Activated CD4-positive, alpha-beta T cell treated with anti-CD3 and anti-CD28 coated beads for 48 hours (primary cell): Measurements from ENCODE around the gene PTBP3.
"Not testable (repeated sequence)": the region's sequence is repeated elsewhere in the genome, so short reads cannot be mapped to it uniquely, and the experiment has no call there.

Experiments used
- DNase-seq: peaks from one replicate; pipeline ENCODE4 v3.0.0-alpha.2; 2020

PTBP3 gene

DNA sequence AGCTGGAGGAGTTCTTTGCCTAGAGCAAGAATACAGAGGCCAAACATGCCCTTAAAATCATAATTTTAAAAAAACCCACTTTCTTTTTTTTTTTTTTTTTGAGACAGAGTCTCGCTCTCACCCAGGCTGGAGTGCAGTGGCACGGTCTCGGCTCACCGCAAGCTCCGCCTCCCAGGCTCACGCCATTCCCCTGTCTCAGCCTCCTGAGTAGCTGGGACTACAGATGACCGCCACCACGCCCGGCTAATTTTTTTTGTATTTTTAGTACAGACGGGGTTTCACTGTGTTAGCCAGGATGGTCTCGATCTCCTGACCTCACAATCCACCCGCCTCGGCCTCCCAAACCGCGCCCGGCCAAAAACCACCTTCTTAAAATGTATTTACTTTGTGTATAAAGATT is 66.3 kb downstream of the PTBP3 start:
- DNase-seq: not testable (repeated sequence)

DNA sequence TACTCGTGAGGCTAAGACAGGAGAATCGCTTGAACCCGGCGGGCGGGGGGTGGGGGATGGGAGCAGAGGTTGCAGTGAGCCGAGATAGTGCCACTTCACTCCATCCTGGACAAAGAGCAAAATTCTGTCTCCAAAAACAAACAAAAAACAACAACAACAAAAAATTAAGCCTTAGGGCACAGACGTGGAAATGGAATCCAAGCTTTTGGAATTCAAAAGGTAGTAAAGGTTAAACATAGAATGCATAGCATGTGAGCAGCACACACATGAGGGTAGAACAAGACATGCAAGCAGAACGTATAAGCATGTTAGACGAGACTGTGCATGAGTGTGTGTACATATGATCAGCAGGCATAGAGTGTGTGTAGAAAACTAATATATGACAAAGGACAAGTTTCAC is 68.0 kb downstream of the PTBP3 start:
- DNase-seq: no peak

DNA sequence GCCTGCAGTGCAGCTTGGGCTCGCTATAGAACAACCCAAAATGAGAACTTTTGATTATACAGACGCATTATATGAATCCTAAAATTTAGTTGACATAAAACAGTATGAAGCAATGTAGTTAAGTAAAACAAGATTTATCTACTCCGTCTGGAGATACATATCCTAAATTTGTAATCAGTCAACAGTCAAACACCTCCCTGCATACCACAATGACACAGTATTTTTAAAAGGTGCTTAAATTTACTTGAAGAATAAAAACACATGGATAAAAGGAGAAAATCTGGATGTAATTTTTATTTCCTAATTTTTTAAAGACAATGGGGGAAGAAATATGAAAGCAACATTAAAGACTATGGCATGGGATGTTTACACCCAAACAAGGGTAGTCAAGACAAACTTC is 70.8 kb downstream of the PTBP3 start:
- no peak for DNase-seq

DNA sequence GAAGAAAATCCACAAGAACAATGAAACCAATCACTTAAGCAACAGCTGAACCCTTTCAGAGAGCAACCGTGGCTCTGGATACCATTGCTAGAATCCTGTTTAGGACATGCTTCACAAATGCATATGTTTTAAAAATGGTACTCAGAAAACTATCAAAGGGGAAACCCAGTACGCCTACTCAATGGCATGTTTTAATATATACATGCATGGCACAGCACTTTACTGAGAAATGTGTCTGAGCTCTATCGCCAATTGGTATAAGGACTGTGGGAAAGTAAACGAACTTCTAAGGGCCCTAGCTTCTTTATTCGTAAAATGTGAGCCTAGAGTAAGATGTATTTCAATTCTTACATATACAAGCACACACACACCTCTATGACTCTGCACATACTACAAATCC is 72.3 kb downstream of the PTBP3 start:
- DNase-seq: no peak

DNA sequence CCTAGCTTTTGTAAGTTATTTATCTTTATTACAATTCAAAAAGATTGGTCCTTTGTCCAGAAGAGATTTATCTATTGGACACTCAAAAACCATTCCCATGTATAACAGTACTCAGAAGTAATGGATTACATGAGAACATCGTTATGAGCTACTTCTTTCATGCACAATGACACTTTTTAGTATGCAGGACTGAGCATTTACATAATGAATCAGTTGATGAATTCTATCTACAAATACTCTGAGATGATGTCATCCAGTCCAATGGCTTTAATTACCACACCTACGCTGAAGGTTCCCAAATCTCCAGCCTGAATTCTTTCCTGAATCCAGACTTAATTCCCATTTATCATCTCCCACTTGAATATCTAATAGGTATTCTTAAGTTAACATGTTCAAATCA is 75.3 kb downstream of the PTBP3 start:
- no peak for DNase-seq

DNA sequence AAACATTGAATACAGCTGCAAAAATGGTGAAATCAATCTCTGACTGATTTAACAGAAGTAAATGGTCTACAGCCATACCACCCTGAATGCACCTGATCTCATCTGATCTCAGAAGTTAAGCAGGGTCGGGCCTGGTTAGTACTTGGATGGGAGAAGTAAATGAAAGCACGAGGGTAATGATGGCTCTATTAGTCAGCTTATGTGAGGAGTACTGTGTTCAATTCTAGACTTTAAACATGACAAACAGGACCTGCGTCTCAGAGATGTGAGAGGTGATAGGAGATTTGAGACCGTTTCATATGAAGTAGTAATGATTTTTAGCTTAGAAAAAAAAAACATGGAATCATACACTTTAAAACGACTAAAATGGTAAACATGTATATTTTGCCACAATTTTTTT is 81.2 kb downstream of the PTBP3 start:
- peak; percentile 24 for DNase-seq

DNA sequence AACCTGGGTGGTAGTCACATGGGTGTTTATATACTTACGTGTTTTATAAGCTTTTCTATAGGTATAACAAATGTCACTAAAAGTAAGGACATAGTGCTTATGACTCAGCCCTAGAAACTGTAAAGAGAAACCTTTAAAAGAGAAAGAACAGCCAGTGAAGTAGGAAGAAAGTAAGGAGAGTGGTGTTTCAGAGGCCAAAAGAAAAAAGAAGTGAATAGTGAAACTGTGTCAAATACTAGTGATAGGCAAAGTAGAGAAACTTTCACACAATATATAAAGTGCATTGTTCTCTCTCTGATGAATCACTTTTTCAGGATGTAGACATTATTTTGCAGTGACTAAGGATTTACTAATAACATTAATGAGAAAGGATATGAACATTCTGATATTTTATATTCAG is 84.1 kb downstream of the PTBP3 start:
- no peak for DNase-seq

DNA sequence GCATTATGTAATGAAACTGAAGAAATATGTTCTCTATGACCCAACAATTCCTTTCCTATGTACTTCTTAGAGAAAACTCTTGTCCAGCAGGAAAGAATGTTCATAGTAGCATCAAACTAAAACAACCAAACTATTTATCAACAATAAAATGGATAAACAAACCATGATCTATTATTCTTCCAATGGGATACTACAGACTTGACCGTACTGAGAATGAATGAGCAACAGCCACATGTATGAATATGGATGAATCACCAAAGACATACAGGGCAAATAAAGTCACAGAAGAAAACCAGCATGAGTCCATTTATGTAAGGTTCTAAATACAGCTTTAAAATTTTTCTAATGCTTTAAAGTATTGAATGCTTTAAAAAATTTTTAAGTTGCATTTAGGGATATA is 84.7 kb downstream of the PTBP3 start:
- no peak for DNase-seq

DNA sequence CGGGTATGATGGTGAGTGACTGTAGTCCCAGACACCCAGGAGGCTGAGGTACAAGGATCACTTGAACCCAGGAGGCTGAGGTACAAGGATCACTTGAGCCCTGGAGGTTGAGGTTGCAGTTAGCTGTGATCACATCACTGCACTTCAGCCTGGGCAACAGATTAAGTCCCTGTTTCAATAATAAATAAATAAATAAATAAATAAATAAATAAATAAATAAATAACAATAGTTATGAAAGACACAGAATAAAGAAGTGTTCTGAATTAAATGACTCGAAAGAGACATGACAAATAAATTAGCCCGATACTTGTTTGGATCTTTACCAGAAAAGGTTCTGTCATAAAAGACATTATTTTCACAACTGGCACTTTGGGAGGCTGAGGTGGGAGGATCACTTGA is 86.3 kb downstream of the PTBP3 start:
- DNase-seq: no peak

DNA sequence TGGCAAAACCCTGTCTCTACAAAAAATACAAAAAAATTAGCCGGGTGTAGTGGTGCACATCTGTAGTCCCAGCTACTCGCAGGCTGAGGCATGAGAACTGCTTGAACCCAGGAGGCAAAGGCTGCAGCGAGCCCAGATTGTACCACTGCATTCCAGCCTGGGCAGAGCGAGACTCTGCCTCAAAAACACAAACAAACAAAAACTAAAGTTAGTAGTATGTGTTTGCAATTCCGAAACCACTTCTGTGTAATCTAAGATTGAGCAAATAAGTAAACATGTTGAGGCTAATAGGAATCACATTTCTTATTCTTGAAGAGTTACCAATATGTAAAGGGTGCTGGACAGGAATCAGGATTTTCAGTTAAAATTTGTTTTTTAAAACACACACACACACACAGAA is 88.3 kb downstream of the PTBP3 start:
- no peak for DNase-seq

DNA sequence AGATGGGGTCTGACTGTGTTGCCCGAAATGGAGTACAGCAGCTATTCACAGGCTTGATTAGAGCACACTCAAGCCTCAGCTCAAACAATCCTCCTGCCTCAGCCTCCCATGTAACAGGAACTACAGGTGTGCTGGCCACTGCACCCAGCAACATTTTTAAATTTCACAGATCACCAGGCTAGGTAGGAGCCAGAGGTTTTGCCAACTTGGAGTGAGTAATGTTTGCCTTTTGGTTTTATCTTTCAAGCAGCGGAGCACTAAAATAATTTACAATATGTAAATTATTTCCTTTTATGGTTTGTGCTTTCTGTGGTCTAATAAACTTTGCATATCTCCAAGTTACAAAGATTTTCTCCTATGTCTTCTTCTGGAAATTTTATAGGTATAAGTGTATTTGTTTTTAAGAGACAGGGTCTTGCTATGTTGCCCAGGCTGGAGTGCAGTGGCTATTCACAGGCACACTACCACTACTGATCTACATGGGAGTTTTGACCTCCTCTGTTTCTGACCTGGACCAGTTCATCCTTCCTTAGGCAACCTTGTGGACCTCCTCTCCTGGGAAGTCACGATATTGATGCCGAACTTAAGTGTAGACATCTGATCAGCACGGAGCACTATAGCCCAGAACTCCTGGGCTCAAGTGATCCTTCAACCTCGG is 91.1 kb downstream of the PTBP3 start:
- no peak for DNase-seq

DNA sequence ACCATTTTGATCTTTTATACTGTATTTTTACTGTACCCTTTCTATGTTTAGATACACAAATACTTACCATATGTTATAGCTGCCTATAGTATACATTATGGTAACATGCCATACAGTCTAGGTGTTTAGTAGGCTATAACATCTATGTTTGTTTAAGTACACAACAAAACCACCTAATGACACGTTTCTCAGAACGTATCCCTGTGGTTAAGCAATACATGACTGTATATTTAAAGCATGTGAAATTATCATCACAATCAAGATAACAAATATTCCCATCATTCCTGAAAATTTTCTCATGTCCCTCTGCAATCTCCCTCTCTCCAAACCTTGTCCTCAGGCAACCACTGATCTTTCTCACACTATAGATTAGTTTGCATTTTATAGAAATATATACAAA is 91.9 kb downstream of the PTBP3 start:
- no peak for DNase-seq

DNA sequence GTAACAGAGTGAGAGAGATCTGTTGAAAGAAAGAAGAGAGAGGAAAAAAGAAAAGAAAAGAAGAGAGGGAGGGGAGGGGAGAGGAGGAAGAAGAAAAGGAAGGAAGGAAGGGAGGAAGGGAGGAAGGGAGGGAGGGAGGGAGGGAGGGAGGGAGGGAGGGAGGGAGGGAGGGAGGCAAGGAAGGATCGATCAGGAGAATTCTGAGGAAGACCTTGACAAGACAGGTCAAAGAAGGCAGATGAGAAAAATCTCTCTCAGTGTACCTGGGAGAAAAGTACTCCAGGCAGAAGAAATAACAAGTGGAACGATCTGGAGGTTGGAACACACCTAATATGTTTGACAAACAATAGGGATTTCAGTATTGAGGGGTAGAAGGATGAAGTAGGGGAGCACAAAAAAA is 93.7 kb downstream of the PTBP3 start:
- no peak for DNase-seq

DNA sequence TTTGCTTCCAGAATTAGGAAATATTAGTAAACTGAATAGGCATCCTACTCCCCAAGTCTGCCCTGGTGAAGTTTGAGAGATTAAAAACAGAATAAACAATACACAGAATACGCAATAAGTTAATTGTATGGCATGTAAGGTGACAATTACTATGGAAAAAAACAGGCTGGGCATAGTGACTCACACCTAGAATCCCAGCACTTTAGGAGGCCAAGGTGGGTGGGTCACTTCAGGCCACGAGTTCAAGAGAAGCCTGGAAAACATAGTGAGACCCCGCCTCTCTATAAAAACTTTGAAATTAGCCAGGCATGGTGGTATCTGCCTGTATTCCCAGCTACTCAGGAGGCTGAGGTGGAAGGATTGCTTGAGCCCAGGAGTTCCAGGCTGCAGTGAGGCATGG is 94.1 kb downstream of the PTBP3 start:
- no peak for DNase-seq

DNA sequence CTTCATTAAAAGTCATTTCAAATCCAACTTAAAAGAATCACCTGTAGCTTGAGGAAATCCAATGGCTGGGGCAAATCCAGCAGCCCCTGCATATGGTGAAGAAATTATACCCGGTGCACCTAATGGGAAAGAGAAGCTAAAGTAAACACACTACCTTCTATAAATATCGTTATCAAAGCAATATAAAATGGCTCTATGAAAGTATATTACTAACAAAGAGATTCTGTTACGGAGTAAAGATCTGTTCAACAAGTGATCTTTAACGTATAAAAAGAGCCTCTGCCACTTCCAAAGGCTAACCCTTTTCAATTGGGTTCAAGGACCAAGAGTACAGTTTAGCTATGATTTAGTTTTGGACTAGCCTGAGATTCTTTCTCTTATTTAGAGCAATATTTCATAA is 98.6 kb downstream of the PTBP3 start:
- no peak for DNase-seq

DNA sequence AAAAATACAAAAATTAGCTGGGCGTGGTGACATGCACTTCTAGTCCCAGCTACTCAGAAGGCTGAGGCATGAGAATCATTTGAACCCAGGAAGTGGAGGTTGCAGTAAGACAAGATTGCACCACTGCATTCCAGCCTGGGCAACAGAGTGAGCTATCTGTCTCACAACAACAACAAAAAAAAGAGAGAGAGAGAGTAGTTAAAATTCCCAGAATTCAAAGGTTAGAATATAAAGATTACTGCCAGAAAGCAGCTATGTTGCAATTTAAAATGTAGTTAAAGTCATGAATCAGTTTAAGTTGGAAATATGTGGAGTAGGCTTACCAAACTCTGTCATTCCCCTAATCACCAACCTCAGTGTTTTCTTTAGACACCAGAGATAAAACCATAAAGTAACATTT is 99.7 kb downstream of the PTBP3 start:
- no peak for DNase-seq

DNA sequence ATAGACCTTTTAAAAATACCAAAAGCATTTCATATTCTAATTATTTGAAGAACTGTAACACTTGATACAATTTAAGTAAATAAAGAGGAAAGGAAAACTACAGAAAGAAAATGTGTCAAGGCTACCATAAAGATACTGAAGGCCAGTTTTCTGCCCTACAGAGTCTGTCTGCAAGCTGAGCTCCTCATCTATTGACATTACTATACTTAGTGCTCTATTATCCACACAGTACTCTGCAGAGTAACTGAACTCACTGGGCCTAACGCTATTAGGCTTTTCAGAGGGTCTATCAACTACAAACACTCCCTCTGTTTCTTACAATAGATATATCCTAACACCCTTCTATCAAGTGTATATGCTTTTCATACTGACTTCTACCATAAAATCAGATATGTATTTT is 101.2 kb downstream of the PTBP3 start:
- DNase-seq: no peak

DNA sequence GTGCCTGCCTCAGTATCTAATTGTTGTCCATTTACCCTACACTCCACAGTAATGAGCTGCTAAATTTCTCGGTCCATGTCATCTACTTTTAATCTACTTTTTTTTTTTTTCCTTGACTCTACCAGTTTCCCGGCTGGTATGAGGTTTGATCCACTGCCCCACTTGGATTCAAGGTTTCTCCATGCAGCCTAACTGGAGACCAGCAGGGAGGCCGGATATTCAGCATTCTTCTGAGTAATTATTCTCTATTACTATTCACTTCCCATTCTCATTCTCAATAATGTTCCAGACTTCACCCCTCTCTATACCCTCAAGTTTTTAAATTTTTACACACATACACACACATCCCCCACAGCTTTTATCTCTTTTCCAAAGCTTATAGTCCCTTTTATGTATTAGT is 107.3 kb downstream of the PTBP3 start:
- no peak for DNase-seq

DNA sequence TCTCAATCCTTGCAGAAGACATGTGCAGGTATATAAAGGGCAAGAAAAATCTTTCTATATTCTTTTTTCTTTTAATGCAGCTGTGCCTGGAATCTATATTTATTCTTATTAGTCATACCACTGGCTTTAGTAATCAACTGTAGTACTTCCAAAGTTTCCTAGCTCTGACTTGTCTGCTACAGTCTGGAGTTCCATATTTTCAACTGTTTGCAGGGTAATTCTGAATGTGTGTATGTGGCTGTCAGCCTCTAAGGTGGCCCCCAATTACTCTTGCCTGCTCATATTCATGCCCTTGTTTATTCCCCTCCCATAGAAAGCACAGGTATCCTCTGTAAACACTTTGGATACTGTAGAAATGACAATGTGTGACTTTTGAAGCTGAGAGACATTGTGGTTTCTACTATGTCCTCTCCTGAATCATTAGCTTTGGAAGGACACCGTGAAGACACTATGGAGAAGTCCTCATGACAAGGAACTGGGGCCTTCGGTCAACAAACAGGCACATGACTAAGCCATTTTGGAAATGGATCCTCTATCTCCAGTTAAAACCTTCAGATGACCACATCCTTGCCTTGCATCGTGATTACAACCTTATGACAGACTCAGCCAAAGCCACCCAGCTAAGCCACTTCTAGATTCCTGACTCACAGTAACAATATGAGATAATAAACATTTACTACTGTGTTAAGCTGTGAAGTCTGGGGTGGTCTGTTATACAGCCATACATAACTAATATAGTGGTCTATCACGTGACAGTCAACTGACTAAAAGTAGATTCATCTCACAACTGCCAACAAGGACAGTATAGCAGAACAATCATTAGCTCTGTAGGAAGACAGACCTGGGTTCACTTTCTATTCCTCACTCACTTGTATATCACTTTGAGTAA is 108.8 kb downstream of the PTBP3 start:
- DNase-seq: no peak

DNA sequence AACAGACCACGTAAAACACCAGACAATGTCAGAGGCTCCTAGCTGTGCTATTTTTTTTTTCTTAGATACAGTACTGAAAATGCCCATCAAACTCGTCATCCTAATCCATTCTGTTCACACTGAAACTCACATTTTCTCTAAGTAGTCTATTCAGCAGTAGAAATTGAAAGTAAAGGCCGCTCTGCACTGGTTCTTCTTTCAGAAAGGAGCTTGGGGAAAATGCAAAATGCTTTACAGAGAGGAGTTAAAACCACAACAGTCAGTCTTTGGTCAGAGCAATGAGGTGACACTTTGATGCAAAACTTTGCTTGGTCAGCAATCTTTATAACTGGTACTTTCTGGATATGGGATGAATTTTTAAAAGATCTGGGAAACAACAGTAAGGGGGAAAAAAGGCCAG is 114.5 kb downstream of the PTBP3 start:
- DNase-seq: no peak

DNA sequence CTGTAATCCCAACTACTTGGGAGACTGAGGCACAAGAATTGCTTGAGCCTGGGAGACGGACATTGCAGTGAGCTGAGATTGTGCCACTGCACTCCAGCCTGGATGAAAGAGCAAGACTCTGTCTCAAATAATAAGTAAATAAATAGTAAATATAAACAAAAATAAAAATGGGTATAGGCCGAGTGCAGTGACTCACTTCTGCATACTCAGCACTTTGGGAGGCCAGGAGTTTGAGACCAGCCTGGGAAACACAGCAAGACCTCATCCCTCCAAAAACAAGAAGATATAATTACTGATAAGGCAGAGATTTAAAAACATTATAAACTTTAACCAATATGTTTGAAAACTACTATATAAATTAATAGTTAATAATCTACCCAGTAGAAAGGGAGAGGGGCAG is 120.5 kb downstream of the PTBP3 start:
- no peak for DNase-seq

DNA sequence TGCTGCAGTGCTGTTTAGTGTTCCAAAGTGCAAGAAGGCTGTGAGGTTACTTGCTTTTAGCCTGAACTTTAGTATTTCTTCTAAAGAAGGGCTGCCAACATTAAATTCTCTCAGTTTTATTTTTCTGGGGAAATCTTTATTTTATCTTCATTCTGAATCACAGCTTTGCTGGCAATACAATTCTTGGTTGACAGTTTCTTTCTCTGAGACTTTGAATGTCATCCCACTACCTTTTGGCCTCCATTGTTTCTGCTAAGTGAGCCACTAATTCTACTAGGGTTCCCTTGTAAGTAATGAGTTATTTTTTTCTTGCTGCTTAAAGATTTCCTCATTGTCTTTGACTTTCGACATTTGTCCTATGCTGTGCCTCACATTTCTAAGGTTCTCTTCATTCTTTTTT is 126.0 kb downstream of the PTBP3 start:
- no peak for DNase-seq

DNA sequence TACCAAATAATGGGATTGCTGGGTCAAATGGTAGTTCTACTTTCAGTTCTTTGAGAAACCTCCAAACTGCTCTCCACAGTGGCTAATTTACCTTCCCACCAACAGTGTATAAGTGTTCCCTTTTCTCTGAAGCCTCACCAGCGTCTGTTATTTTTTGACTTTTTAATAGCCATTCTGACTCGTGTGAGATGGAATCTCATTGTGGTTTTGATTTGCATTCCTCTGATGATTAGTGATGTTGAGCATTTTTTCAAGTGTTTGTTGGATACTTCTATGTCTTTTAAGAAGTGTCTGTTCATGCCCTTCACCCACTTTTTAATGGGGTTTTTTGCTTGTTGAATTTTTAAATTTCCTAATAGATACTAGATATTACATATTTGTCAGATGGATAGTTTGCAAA is 129.9 kb downstream of the PTBP3 start:
- DNase-seq: no peak

DNA sequence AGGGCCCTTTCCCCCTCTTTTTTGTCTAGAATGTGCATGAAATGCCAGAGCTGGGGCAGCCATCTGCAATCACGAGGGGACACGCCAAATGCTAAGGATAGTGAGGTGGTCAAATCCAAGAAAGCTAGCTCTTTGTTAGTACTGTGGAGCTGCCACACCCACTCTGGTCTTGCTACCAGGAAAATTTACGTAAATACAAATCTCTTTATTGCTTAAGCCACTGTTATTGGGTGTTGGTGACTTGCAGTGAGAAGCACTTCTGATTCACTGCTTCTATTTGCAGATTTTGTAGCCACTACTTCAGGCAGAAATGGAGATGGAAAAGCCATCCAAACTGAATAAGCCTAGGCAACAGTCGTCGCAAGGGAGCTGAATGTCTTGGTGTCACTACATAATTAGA is 132.7 kb downstream of the PTBP3 start:
- DNase-seq: no peak

DNA sequence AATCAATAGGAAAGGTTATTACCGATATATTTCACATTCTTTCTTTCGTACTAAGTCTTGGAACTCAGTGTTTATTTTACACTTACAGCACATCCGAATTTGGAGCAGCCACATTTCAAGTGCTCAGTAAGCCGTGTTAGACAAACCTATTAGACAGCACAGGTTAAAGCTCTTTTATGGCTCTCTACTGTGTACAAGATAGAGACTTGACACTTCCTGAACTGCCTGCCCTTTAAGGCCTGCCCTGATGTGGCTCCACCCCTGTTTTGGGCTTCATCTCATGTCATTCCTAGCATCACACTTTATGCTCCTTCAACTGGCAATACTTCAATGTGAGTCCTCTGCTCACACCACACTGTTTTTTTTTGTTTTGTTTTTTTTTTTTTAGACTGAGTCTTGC is 134.8 kb downstream of the PTBP3 start:
- DNase-seq: no peak
